BJ (cell line): ENCODE data around the gene SHANK1. TPM values are rescaled to one million over a fixed set of nuclear protein-coding genes. Genes with fewer than 3 reads are reported as not detected.

ENCODE experiments used
- CTCF ChIA-PET: fragments of 350-600 bp; formaldehyde crosslinking; extraction: SDS; loops from one replicate; lab custom pipeline; 2021; ENCODE audit warnings: antibody characterized with exemption, inconsistent platforms; lab: Yijun Ruan, JAX
- POLR2A ChIA-PET: fragments of 300-600 bp; sonication (Branson Sonifier 250); formaldehyde crosslinking; extraction: SDS; loops from one replicate; lab custom pipeline; 2021; ENCODE audit warnings: antibody characterized with exemption; lab: Charles Lee
- DNase-seq: peaks from one replicate; pipeline ENCODE4 v3.0.0-alpha.2; 2011; ENCODE audit warnings: low read depth
- H3K27me3 ChIP-seq: 2 replicates; pipeline ENCODE4 v1.6.0; 2011; ENCODE audit warnings: low read length; ENCODE audit not compliant: control insufficient read depth, insufficient read depth
- H3K36me3 ChIP-seq: 2 replicates; pipeline ENCODE4 v1.5.1; 2011; ENCODE audit warnings: low read length; ENCODE audit not compliant: control insufficient read depth, insufficient read depth
- H3K4me3 ChIP-seq: 2 replicates; pipeline ENCODE4 v1.5.1; 2011; ENCODE audit warnings: low read depth, mild to moderate bottlenecking, control low read depth, low read length
- polyA plus RNA-seq: library from polyadenylated mRNA; depleted of rRNA; stranded (reverse); fragments of >200 nt; gene quantifications from 2 replicates; pipeline ENCODE4 v1.2.3, GENCODE V29; 2011
- TF ChIP-seq, protein P1 (sequence below): IDR thresholded peaks from 2 replicates; pipeline ENCODE4 v1.5.1; 2011; ENCODE audit warnings: low read depth, mild to moderate bottlenecking, control low read depth, inconsistent platforms, low read length, moderate library complexity; ENCODE audit not compliant: insufficient read depth

SHANK1 gene
- polyA plus RNA-seq, 1 experiment, result 1.8 TPM

- Histone ChIP-seq H3K4me3 (peak overlapping the region; percentile 81), H3K36me3 (peaks cover 2% of the 10 kb centered on the region; the same call in 1 of the 2 replicates), H3K27me3 (no peaks in the 10 kb centered on the region)
- TF ChIP-seq, protein P1, sequence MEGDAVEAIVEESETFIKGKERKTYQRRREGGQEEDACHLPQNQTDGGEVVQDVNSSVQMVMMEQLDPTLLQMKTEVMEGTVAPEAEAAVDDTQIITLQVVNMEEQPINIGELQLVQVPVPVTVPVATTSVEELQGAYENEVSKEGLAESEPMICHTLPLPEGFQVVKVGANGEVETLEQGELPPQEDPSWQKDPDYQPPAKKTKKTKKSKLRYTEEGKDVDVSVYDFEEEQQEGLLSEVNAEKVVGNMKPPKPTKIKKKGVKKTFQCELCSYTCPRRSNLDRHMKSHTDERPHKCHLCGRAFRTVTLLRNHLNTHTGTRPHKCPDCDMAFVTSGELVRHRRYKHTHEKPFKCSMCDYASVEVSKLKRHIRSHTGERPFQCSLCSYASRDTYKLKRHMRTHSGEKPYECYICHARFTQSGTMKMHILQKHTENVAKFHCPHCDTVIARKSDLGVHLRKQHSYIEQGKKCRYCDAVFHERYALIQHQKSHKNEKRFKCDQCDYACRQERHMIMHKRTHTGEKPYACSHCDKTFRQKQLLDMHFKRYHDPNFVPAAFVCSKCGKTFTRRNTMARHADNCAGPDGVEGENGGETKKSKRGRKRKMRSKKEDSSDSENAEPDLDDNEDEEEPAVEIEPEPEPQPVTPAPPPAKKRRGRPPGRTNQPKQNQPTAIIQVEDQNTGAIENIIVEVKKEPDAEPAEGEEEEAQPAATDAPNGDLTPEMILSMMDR, result no peak
- POLR2A ChIA-PET, result no interaction called here
- DNase-seq, result no peak
- CTCF ChIA-PET, result interaction anchor here (0.6 to 3.3 kb wide), 19 partner anchors 9 to 169 kb away, joined by 3 to 19 read pairs (median 5); no protein-coding TSS in a partner anchor
Observed at GRCh38 chr19:50725218-50725910, 5.8 kb upstream of the SHANK1 start.

- ChIA-PET CTCF (interaction anchor here (0.6 to 3.3 kb wide), 22 partner anchors 9 to 1566 kb away, joined by 3 to 19 read pairs (median 4); no protein-coding TSS in a partner anchor), POLR2A (no interaction called here)
- DNase-seq, result peak; percentile 96
- no peaks in the 10 kb centered on the region for H3K27me3 ChIP-seq
- peak overlapping the region; percentile 81 for H3K4me3 ChIP-seq
- TF ChIP-seq, protein P1, result peak; percentile 63
- H3K36me3 ChIP-seq, result peaks cover 2% of the 10 kb centered on the region; the same call in 1 of the 2 replicates
Observed at GRCh38 chr19:50724522-50725217, 5.1 kb upstream of the SHANK1 start.

DNA sequence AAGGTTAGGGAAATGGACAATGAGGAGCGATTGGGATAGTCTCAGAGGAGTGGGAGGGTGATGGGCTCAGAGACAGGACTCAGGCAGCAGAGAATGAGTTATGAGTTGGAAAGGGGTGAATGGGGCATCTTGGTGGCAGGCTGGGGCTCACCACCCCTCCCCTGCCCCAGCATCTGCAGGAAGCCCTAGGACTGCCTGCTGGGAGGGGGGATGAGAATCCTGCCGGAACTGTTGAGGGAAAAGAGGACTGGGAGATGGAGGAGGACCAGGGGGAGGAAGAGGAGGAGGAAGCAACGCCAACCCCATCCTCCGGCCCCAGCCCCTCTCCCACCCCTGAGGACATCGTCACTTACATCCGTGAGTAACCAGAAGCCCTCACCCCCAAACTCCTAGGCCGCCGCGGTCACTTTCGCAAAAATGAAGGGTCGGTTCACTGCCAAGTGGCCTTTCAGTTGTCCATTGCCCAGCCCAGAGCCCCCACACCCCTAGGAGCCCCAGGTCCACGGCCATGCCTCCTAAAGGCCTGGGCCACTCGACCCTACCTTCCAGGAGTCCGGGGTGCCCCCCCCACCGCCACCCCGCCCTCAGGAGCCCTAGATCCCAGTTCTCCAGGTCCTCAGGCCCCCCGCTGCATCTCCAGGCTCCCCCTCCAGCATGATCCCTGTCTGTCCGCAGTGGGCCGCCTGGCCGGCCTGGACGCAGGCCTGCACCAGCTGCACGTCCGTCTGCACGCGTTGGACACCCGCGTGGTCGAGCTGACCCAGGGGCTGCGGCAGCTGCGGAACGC, 4.3 kb upstream of the SHANK1 start:
- POLR2A ChIA-PET, result no interaction called here
- TF ChIP-seq, protein P1, result no peak
- Histone ChIP-seq H3K27me3 (no peaks in the 10 kb centered on the region), H3K36me3 (peaks cover 2% of the 10 kb centered on the region; the same call in 1 of the 2 replicates), H3K4me3 (peak overlapping the region; percentile 63)
- CTCF ChIA-PET, result interaction anchor here (0.6 to 3.3 kb wide), 19 partner anchors 8 to 1565 kb away, joined by 3 to 19 read pairs (median 5); no protein-coding TSS in a partner anchor
- no peak for DNase-seq

GRCh38 chr19:50723069-50723468, 3.5 kb upstream of the SHANK1 start, which contains the start of gene CLEC11A:
Gene CLEC11A (plus strand): TSS chr19:50723364. CDS start chr19:50723526, 162 bp downstream.
- no peak for DNase-seq
- TF ChIP-seq, protein P1, result no peak
- no peaks in the 10 kb centered on the region for H3K27me3 ChIP-seq
- peak within 1 kb of the TSS; percentile 63 for H3K4me3 ChIP-seq
- peaks cover 2% of the 10 kb centered on the region; the same call in 1 of the 2 replicates for H3K36me3 ChIP-seq
- CTCF ChIA-PET, result interaction anchor here (1.1 to 3.3 kb wide), 3 partner anchors 14 to 53 kb away, joined by 6 to 19 read pairs (median 13); no protein-coding TSS in a partner anchor
- POLR2A ChIA-PET, result interaction anchor here (0.6 kb wide), 2 partner anchors 59 to 146 kb away, joined by 3 to 10 read pairs; no protein-coding TSS in a partner anchor
